ENCODE results near the gene PARD3.
"Not testable (repeated sequence)": the region's sequence is repeated elsewhere in the genome, so short reads cannot be mapped to it uniquely, and the experiment has no call there.

The PARD3 gene

DNA sequence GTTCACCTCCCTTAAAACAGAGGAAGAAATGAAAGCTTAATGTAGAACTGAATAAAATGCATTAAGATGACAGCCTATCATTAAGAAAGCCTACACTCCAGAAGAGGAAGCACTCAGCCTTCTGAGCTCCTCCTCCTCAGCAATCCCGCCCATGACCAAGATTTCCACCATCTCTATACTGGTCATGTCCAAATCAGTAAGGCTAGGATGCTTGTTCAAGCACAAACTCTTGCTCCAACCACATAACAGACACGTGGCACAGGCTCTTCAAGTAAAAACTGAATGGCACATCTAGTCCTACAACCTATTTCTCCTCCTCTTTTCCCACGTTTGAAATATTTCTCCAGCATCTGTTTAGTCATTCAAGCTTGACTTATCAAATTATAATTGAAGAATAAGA, 454.1 kb downstream of the PARD3 start:
- DNase-seq, result no peak

DNA sequence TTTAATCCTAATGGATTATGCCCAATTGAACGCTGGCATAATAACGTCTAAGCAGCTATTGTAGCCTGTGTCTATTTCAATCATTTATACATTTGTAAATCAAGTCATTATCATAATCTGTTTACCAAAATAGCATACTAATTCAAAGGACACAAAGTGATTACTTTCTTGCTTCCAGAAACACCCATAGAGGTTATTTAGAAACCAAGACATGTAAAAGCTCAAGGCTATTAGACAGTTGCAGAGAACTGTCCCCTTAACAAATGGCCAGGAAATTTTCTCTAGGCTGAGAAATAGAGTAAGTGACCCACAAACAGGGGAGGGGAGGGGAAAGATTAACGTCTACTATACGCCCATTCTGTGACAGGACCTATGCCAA, 455.7 kb downstream of the PARD3 start:
- DNase-seq, result no peak

DNA sequence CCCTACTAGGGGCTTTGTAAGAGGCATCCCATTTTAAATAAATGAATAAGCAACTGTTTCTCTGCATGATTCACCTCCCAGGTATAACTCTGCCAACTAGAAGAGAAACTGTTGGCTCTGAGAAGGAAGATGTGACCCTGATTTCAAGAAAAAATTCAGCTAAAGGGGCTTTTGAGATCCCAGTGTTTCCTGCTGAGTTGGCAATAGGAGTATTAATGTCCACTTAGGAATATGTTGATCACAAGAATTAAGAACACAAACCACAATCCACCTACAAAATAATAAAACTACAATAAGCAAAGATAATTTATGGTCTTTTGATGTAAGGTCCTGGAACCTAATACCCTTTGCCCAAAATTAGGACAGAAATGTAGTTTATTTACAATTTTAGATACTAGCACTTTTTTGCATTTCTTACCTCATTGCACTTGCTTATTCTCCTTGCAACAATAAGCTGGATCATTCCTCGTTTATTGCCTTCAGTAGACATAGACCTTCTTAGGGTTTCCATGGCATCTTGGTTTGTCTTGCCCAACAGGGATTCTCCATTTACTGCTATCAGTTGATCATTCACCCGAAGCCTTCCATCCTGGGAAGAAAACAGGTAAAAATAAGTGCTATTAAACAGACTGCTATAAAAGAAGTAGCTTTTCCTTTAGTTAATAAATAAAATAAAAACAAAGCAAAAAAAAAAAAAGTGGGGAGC, 456.2 kb downstream of the PARD3 start:
- DNase-seq, result no peak

DNA sequence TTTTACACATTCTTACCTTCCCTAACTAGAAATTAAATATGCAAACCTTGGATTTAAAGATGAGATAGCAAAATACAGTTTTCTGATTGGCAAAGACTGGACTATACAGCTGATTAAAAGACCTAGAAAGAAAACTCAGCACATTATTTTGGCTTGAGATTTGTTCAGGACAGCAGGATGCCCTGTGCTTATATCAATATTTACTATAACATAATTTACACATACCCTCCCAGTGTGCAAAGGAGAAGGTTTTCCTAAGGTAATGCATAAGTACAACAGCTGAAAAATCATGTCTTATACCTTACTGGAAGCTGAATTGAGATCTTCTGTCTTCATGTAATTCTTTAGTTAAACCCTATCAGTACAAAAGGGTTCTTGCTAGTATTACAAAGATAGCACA, 458.6 kb downstream of the PARD3 start:
- no peak for DNase-seq

DNA sequence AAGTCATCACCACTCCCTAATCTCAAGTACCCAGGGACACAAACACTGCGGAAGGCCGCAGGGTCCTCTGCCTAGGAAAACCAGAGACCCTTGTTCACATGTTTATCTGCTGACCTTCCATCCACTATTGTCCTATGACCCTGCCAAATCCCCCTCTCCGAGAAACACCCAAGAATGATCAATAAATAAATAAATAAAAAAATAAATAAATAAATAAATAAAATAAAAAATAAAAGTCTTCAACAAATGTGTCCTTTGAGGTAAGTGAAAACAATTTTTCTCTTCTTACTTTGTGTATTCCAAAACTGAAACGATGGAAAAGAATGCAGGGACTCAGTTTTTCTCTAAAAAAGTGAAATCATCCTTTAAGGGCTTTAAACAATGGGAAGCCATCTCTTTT, 461.6 kb downstream of the PARD3 start:
- DNase-seq, result not testable (repeated sequence)

DNA sequence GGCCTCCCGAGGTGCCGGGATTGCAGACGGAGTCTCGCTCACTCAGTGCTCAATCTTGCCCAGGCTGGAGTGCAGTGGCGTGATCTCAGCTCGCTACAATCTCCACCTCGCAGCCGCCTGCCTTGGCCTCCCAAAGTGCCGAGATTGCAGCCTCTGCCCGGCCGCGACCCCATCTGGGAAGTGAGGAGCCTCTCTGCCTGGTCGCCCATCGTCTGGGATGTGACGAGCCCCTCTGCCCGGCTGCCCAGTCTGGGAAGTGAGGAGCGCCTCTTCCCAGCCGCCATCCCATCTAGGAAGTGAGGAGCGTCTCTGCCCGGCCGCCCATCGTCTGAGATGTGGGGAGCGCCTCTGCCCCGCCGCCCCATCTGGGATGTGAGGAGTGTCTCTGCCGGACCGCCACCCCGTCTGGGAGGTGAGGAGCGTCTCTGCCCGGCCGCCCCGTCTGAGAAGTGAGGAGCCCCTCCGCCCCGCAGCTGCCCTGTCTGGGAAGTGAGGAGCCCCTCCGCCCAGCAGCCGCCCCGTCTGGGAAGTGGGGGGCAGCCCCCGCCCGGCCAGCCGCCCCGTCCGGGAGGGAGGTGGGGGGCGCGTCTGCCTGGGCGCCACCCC, 462.4 kb downstream of the PARD3 start:
- not testable (repeated sequence) for DNase-seq

DNA sequence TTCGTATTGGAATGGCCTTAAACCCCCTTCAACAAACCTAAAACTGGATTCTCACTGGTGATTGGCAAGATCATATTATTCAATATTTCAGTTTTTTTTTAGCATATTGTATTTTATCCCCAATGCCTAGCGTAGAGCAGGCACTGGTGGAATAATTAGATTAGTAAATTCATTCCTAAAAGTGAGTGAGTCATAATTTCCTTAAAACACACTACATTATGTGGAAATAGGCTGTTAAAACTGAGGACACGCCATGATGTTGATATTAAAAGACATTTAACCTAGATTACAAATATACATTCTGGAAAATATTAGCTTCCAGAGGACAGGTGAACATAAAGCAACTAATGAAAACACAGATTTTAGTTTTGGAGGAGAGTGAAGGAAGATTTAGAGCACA, 463.9 kb downstream of the PARD3 start:
- no peak for DNase-seq

DNA sequence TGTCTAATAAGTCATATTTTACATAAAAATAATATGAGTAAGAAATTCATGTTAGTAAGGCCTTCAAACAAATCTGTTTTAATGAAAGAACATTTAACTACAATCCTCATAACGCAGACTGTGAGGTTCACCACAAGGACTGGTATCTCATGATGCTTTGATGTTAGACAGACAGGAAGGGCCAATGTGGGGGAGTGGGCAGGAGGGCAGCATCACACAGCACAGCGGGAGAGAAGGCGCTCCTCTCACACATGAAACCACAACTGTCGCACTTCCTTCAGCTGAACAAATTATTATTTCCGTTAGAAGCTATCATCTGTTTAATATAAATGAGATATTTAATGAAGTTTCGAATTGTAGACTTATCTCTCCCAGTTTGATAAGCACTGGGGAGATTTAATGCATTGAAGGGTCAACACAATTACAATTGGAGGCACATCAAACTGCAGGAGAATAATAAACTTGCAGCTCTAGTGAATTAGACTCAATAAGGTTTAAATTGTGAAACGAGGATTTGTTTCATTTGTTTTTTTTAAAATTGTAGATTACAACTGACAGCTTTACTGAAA, 466.1 kb downstream of the PARD3 start:
- no peak for DNase-seq

DNA sequence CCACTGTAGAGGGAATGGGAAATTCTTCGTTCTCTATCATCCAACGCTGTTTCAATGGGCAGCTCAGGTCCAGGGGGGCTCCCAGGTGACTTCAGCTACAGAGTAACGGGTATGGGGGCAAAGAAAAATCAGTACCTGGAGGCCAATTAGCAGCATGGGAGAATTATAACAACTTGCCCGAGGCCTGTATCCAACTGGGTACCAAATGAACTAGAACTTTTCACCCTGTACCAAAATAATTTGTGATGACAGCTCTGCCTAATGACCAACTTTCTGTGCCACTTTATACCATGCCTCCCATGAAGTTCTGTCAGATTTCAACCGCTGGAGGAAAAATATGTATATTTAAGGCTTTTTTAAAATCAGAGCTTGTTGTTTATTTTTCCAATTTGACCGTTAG, 467.1 kb downstream of the PARD3 start:
- no peak for DNase-seq

DNA sequence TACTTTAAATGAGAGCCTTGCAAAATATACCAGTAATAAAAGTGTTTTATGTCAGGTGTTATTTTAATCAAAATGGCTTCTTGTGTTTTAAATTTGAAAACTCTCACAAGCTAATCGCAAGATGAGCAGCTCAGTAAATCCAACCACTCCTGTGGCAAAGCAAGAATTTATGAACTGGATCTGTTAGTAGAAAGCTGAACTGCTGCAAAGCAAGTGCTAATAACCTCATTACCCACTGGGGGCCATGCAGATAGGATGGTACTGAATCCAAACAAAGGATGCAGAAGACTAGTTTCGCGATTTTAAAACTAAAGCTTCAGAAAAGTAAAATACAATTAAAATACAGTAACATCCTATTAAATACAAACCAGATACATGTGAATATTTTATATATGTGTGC, 468.0 kb downstream of the PARD3 start:
- no peak for DNase-seq

DNA sequence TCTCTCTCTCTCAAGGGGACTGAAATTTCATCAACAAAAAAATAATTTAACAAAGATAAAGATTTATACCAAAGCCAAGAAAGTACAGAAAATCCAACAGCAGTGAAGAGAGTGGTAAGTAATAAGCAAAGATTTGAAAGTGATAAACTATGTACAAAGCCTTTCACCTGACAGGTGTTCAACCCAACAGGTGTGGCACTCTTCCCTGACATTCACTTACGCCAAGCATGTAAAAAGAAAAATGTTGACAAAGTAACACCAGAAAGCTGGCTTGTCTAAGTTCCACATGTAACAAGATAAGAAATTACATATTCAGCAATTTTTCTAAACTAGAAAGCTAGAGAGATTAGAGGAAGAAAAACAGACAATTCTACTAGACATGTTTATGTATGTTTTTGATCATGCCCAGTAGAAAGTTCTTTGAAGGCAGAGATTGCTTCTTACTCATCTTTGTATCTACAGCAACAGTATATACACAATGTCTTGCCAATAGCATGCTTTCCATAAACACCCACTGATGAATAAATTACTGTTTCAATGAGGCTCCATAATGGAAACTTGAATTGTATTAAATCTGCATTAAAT, 468.5 kb downstream of the PARD3 start:
- no peak for DNase-seq

DNA sequence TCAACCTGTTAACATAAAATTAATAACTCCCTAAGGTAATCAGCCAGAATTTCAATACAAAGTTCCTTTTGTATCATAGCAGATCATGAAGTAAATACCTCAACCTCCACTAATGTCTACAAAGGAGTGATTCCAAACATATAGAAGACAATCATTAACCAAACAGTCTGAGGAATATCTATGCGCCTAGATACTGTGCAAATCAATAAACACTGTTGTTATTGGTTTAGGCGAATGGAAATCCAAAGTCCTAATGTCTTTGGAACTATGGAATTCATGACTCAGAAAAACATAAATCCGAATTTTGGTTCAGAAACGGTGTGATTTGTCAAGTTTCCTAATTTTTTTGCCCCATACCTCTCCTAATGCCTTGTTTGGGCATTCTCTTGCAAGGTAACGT, 469.7 kb downstream of the PARD3 start:
- DNase-seq, result no peak

DNA sequence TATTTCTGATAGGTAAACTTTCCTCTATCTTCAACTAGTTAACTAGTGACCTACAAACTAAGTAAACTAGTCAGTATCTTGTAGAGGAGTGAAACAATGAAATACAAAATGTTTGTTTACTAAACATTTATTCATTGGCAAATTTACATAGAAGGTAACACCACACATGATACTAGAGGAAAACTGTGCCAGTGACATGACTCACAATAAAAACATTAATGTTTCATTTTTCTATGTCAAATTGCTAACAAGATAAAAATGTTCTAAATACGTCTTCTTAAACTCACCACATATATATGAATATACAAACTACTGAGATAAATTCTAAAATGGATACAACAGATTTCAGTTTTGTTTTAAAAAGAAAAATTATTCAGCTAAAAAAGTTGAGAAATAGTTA, 471.3 kb downstream of the PARD3 start:
- DNase-seq, result no peak

DNA sequence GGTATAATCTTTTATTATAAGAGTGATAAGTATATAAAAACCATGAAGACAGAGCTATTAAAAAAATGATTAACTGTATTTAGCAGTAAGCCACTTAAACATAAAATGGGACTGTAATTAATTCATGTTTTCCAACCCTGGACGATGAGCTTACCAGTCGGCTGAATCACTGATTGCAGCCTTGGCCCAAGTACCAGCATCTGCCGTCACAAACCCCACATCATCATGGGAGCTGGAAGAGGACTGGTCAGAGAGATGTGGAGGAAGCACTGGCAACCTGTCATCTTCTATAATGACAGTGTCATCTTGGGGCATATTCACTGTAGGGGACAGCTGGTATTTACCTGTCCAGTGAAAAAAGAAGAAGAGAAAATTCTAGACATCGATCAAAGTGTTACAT, 473.6 kb downstream of the PARD3 start:
- DNase-seq, result peak in 1 of 2 experiments; percentile 54

DNA sequence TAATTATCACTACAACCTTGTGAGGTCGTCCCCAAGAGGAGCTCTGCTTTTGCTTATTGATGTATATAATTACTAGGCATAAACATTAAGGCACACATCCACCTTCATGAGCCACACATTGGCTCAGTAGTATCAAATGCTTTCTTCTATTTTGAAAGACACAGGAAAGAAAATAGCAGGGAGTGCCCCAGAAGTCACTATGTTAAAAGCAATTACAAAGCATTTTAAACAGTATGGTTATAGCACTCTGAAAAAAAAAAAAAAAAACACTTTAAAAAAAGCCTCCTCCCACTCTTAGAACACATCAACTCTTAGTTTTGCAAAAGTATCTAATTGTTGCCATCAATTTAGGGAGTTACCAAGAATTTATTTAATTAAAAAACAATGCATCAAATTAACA, 474.2 kb downstream of the PARD3 start:
- DNase-seq, result no peak

DNA sequence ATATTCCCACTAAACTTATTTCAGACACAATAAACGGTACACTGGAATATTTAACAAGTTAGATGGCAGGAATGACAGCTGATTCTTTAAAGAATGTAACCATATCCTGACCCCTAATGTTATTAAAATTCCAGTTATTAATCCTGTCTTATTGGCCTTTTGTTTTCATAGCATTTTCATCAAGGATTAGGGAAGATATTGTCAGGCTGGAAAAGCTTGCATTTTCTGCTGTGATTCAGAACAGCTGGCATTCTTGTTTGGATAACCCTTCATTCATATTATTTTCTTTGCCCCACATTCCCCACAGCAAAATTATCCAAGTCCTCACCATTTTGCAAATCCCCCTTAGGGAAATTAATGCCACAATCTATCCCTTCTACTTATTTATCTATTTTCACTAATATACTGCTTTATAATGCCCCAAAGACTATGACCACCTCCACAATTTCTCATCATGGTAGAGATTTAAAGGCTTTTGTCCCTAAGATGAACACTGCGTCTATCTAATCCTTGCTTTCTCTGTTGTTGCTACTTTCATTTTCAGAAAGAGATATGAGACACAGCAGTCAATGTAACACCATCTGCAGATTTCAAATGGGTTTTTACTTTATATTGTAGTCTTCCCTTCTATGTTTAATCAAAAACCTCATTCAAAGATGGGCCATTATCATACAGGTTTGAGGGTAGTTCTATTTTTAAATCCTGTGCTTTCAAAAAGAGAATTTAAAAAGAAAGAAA, 475.1 kb downstream of the PARD3 start:
- peak; percentile 10 to 67 for DNase-seq

DNA sequence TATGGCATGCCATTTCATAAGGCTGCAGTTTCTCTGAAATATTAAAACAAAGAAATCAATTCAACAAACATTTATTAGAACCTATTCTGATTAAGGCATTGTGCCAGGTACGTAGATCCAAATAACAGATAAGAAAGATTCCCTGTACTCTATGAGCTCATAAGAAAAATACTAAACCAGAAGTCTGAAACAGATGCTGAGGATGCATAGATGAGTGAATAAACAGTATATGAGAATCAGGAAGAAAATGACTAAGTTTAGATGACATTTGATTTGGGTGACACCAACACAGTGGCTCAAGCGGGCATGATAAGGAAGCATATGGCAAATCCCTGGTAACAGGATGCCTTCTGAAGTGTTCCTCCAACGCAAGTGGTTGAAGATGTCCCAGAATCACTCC, 477.2 kb downstream of the PARD3 start:
- DNase-seq, result peak in 1 of 2 experiments; percentile 47

DNA sequence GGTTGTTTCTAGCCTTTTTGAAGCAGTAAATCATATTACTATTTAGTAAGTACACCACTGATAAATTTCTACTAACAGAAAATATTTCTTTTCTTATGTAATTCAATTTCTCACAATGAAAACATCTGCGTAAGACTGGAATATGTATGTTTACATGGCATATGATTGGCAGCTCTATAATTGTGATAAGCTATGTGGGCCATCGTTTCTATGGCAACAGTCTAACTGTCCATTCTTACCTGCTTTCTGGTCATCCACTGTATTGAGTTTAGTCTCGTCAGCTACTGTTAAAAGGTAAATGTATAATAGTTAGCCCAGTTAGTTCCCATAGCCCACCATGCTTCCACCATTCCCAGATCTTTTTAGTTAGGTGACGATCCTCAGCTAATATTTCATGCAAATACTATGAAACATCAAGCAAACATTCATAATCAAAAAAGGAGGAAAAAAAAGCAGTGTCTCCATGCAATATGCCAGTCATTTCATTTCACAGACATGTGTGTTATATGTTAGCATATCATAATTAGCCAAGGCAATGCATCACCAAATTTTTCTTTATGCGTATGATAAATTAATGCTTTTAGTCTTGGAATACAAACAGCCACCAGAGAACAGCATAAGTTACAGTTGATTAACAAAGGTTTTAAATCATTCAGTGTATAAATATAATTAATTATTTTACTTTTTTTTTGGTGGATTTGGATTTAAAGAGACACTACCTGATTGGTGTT, 479.0 kb downstream of the PARD3 start:
- DNase-seq, result no peak

DNA sequence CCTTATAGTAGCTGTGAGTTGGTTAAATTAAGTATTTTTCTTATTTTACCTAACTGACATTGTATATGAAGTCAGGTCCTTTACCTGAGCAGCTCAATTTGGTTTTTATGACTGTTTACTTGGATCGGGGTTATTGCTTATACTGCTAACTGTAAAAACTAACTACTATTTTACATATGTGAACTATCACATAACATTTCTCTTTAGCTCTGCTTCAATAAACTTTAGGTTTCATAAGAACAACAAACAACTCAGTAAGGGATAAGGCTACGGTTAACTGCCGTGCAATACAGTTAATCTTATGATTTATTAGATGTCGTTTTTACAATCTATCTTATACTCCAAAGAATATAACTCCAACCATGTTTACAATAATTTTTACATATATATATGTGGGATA, 480.2 kb downstream of the PARD3 start:
- DNase-seq, result no peak

DNA sequence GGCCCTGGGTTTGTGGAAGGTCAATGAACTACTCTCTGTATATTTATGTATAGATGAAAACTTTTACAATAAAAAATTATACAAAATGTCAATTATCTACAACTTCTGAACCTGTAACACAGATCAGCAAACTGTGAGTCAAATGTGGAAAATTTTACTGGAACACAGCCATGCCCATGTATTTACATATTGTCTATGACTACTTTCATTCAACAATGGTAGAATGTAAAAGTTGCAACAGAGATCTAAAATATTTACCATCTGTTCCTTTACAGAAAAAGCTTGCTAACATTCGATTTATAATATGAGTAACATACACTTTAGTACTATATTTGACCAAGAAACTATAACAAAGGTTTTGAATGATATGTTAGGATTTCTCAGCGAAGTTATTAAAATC, 481.6 kb downstream of the PARD3 start:
- DNase-seq, result no peak

DNA sequence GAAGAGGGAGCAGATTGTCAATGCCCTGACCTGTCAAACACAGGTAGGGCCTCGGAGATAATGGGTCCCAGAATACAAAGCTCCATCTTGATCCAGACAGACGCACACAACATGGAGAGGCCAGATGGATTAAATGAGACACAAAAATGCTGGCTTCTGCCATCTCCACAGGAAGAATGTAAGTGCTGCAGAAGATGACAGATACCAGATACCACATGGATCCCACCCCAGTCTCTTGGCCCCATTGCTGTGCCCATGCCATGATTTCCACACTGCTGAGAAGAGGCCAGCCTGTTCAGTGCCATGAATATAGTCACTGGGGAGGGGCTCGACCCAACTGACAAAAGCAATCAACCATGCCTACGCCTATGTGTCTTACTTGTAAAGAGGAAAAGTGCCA, 487.9 kb downstream of the PARD3 start:
- DNase-seq, result no peak

DNA sequence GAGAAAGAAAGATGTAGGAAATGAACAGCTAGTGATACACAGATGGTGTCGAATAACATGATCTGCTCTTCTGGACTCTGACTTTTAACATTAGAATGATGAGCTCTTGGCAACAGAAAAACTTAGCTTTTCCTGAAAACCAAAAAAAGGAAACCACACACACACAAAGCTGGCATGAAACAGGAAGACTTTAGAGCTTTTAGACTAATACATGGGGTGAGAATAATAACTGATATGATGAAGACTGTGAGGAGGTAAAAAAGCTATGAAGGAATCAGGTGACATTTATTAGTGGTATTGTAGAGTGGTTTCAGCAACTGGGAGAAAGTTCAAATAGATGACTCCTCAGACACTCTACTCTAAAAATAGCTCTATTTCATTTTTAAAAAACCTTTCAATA, 491.9 kb downstream of the PARD3 start:
- no peak for DNase-seq

DNA sequence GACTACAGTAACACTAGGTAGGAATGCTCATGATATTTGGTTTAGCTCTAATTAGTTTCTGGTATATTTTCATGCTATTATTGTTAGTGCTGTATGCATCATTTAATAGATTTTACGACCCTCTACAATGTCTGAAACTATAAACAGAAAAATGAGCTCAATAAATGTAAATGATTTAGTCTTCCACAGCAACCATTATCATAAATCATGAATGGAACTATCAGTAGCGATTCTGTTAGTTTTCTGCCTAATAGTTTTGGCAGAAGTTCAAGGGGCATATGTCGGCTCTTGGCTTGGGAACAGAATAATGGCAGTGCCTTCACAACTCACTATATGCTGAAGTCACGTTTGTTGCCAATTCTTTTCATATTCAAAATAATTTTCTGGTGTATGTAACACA, 494.8 kb downstream of the PARD3 start:
- DNase-seq, result no peak
